Posterior vena cava (tissue), 2 donors: Measurements from ENCODE around the gene ROBO1. TPM values are rescaled to one million over a fixed set of nuclear protein-coding genes. Genes with fewer than 3 reads are reported as not detected.

Experiments
- DNase-seq: peaks from one replicate; pipeline ENCODE4 v3.0.0-alpha.2; 2020; ENCODE audit warnings: low spot score
- intact Hi-C, 2 donors: fragments of 100-400 bp; cut with DNase I; formaldehyde crosslinking; loops; one replicate each; pipeline versions ENCODE4 v1.14.1 to v1.14.2; 2022 to 2023
- total RNA-seq, 2 donors: library from RNA; stranded (reverse); fragmentation: NEBNext Ultra II Directional; extraction: Animal tissue kit (Norgen Biotek cat#: 25700); gene quantifications; one replicate each; pipeline ENCODE4 v1.2.1, GENCODE V29; 2021
- donor health status: DM: yes; HTN: yes; CAD: no.
- donor health status: DM: yes; HTN: yes; CAD: no.

ROBO1 gene
- total RNA-seq, 2 donors from 2014 or later = 27.2 to 28.2 TPM

- DNase-seq = no peak
- intact Hi-C loops = no loop called here
These were observed 904.2 kb downstream of the ROBO1 start for GRCh38 chr3:78863306-78864203.

DNA sequence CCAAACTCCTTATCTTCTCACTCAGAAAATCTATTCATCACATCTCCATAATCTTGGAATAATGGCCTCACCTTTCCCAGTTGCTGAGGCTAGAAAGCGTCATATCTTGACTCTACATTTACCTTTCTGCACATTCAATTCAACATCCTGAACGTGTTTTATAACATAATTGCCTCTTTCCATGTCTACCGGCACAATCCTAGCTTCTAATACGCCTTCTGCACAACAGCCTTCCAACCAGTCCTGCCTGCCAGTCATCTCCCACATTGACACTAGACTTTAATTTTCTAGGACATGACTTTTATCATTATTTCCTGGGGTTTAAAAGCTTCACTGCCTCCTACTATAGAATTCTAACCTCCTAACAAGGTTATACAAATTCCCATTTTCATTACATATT, 906.6 kb downstream of the ROBO1 start:
- intact Hi-C loops = no loop called here
- no peak for DNase-seq

DNA sequence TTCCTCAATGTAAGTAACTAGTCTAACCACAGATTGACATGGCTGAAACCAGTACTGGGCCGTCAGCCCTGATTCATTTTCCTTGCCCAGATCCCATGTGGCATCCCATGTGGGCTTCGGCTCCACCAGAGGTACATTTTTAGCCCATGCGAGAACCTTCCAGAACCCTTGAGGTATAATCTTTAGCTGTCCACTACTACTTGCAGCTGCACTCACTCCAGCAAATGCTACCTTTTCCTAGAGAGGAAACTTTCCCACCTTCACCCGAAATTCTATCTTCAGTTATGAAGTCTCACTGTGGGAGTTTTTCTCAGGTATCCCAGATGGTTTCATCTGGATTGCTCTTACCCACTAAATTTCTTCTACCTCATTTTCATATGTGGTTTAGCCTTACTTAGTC, 907.2 kb downstream of the ROBO1 start:
- no peak for DNase-seq
- intact Hi-C loops = no loop called here

DNA sequence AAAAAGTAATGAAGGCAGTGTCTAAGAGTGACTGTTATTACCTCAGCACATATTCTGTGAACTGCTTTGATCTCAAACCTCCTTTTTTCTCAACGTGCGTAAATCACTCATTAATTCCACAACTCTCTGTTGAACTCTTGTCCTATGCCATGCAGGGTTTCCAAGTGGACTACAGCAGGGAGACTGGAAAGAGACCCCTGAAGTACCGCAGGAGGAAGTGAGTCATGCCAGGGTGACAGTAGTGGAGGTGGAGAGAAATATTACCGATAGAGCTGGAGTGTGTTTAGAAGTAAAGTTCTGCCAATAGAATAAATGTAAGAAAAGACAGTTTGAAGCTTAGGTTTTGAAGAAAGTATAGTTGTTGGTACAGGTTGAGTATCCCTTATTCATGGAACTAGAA, 908.9 kb downstream of the ROBO1 start:
- DNase-seq = no peak
- intact Hi-C loops = no loop called here

DNA sequence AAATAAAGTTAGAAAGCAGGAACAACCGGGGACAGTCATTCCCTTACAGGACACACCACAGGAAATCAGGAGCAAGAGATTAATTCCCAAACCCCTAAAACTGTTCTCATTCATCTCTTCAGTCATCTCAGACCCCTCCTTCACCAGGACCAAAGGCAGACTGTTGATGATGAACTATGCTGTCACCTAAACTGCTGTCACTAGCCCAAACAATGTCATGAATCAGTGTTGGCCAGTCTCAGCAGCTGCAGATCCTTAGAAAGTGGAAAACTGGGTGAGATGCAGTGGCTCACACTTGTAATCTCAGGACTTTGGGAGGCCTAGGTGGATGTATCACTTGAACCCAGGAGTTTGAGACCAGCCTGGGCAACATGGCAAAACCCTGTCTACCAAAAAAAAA, 909.6 kb downstream of the ROBO1 start:
- intact Hi-C loops = no loop called here
- no peak for DNase-seq

GRCh38 chr3:78857494-78858111, 910.2 kb downstream of the ROBO1 start:
- no peak for DNase-seq
- intact Hi-C loops = no loop called here

GRCh38 chr3:78856164-78856563, 911.6 kb downstream of the ROBO1 start:
- intact Hi-C loops = no loop called here
- DNase-seq = no peak

DNA sequence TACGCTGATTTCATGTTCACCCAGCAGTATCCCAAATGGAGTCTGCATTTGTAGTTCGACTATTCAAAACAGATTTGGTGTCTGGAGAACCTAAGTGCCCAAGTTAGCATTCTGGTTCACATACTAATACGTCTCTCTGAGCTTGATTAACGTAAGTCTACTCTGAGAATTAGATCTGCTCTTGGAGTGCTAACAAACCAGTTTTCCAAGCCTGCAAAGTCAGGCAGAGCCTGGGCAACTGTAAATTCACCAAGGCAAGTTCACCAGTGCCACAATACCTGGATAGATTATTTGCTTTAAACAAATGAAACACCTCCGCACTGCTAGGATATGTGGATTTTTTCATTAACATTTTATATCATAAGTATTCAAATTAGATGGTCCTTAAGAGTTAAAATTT, 912.6 kb downstream of the ROBO1 start:
- intact Hi-C loops = no loop called here
- no peak for DNase-seq

DNA sequence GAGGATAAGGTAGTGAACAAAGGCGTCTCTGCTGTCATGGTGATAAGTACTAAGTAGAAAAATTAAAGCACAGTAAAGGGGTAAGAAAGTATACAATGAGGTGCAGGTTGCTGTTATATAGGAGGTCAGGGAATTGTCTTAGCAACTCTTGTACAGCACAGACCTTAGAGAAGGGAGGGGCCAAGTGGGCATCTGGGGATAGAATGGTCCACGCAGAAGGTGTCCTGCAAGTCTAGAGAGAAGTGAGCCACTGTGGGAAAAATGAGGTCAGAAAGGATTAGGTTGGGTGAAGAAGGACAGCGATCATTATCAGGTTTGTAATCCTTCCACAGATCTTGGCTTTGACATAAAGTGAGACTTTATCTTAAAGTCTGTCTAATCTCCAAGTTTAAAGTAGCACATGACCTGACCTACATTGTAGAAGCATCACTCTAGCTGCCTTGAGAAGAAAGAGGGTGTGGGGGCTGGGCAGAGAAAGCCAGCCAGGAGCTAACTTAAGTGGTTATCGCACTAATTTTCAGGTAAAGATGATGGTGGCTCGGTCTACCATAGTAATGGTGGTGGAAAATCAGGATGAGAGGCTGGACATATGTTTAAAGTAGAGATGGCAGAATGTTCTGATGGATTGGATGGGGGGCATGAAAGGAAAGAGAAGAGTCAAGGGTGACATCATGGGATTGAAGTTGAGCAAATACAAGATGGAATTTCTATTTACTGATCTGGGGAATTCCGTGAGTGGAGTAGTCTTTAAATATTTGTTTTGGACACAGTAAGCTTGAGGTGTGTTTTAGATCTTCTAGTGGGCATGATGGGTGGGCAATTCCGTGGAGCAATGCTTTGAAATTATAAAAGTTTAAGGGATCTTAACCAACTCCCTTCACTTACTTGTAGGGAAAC, 919.2 kb downstream of the ROBO1 start:
- intact Hi-C loops = no loop called here
- no peak for DNase-seq

- intact Hi-C loops = no loop called here
- DNase-seq = no peak
These were observed 920.2 kb downstream of the ROBO1 start for GRCh38 chr3:78847603-78848002.

DNA sequence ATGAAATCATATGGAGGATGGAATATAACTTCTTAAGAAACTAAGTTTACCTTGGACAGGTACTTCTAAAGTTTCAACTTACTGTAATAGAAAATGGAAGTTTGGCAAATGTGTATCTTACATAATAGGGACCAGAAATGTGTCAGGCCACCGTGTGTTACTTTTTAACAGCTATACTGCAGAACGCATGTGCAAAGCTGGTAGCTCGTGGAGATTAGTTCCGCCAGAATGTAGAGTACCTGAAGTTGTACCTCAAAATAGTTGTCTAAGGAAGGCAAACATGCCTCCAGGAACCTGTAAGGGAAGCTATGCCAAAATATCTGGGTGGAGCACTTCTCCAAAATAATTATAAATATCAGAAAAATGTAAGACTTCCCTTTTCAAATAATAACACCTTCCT, 920.6 kb downstream of the ROBO1 start:
- intact Hi-C loops = no loop called here
- no peak for DNase-seq

GRCh38 chr3:78846718-78847117, 921.1 kb downstream of the ROBO1 start:
- DNase-seq = no peak
- intact Hi-C loops = no loop called here

GRCh38 chr3:78845605-78846004, 922.2 kb downstream of the ROBO1 start:
- intact Hi-C loops = no loop called here
- no peak for DNase-seq

DNA sequence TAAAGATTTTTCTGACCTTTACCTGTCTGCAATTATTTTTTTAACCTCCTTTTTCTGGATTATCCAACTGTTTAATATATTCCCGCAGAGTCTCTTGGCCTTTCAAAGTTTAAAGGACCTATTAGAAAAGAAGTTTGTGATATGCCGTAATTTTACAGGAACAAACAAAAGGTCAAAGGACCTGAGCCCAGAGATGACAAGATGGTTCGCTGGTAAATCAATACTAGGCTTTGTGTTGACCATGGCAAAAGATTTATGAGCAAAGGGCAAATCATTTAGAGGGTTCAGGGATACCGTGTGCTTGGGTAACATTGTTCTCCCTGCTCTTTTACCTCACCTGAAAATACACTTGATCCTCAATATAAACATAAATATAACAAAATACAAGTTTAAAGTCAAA, 923.5 kb downstream of the ROBO1 start:
- DNase-seq = no peak
- intact Hi-C loops = no loop called here

GRCh38 chr3:78839693-78840092, 928.1 kb downstream of the ROBO1 start:
- DNase-seq = no peak
- intact Hi-C loops = no loop called here

DNA sequence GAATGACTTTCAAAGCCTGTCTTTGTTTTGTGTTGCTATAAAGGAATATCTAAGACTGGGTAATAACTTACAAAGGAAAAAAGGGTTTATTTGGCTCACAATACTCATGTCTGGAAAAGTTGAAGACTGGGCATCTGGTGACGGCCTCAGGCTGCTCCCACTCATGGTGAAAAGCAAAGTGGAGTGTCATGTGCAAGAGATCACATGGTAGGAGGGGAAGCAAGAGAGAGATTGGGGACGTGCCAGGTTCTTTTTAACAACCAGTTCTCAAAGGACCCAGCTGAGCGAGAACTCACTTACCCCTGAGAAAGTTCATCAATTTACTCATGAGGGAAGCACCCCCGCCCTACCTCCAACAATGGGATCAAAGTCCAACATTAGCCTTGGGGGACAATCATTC, 929.4 kb downstream of the ROBO1 start:
- no peak for DNase-seq
- intact Hi-C loops = no loop called here

- intact Hi-C loops = no loop called here
- DNase-seq = no peak
These were observed 932.9 kb downstream of the ROBO1 start for GRCh38 chr3:78834910-78835309.

GRCh38 chr3:78832785-78833204, 935.0 kb downstream of the ROBO1 start:
- no peak for DNase-seq
- intact Hi-C loops = no loop called here

DNA sequence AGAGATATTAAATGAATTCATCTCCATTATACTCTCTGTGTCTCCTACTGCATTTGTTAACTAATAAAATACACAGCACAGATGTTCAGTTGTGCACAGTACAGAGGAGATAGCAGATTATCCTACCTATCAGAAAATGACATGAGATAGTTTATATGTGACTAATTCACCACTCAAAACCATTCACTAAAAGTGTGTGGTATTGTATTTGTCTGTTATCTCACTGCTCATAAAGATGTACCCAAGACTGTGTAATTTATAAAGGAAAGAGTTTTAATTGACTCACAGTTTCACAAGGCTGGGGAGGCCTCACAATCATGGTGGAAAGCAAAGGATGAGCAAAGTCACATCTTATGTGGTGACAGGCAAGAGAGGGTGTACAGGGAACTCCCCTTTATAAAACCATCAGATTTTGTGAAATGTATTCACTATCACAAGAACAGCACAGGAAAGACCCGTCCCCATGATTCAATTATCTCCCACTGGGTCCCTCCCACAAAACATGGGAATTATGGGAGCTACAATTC, 936.3 kb downstream of the ROBO1 start:
- no peak for DNase-seq
- intact Hi-C loops = no loop called here

DNA sequence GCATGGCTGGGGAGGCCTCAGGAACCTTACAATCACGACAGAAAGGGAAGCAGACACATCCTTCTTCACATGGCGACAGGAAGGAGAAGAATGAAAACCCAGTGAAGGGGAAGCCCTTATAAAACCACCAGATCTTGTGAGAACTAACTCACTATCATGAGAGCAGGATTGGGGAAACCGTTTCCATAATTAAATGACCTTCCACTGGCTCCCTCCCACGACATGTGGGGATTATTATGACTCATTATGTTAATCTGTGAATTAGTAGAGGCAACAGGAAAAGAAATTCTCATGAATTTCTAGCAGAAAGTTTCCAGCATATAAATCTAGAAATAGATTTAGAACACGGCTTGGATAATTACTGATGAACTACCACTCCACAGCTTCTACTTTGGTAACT, 937.3 kb downstream of the ROBO1 start:
- no peak for DNase-seq
- intact Hi-C loops = no loop called here
